HK-2 (cell line): ENCODE data around the gene VAV3.

Source experiments
- DNase-seq: peaks from one replicate; pipeline ENCODE4 v3.0.0-alpha.2; 2018; ENCODE audit not compliant: unreplicated experiment

The VAV3 gene

GRCh38 chr1:107593501-107594209 is 371.3 kb downstream of the VAV3 start:
- DNase-seq: no peak

- no peak for DNase-seq
These were observed 373.9 kb downstream of the VAV3 start for GRCh38 chr1:107590900-107591622.

- no peak for DNase-seq
These were observed 374.9 kb downstream of the VAV3 start for GRCh38 chr1:107590087-107590486.

GRCh38 chr1:107588321-107588720 is 376.7 kb downstream of the VAV3 start:
- no peak for DNase-seq

- DNase-seq: no peak
These were observed 389.8 kb downstream of the VAV3 start for GRCh38 chr1:107575226-107575625.

- DNase-seq: no peak
These were observed 390.9 kb downstream of the VAV3 start for GRCh38 chr1:107574044-107574443.

- DNase-seq: no peak
These were observed 392.2 kb downstream of the VAV3 start for GRCh38 chr1:107572674-107573211.

- DNase-seq: no peak
These were observed 394.2 kb downstream of the VAV3 start for GRCh38 chr1:107570768-107571167.

- no peak for DNase-seq
These were observed 401.5 kb downstream of the VAV3 start for GRCh38 chr1:107563441-107563840.

- no peak for DNase-seq
These were observed 405.1 kb downstream of the VAV3 start for GRCh38 chr1:107559881-107560280.

GRCh38 chr1:107557095-107557494 is 407.9 kb downstream of the VAV3 start:
- DNase-seq: no peak

GRCh38 chr1:107555578-107555977 is 409.4 kb downstream of the VAV3 start:
- DNase-seq: no peak

- DNase-seq: no peak
These were observed 412.2 kb downstream of the VAV3 start for GRCh38 chr1:107552781-107553180.

- DNase-seq: no peak
These were observed 413.5 kb downstream of the VAV3 start for GRCh38 chr1:107551456-107551855.

- DNase-seq: no peak
These were observed 414.6 kb downstream of the VAV3 start for GRCh38 chr1:107550358-107550757.

GRCh38 chr1:107549152-107549810 is 415.7 kb downstream of the VAV3 start:
- no peak for DNase-seq

- DNase-seq: no peak
These were observed 416.7 kb downstream of the VAV3 start for GRCh38 chr1:107548276-107548675.

GRCh38 chr1:107547363-107548155 is 417.4 kb downstream of the VAV3 start:
- no peak for DNase-seq

GRCh38 chr1:107546576-107546975 is 418.4 kb downstream of the VAV3 start:
- no peak for DNase-seq

- no peak for DNase-seq
These were observed 419.1 kb downstream of the VAV3 start for GRCh38 chr1:107545879-107546278.

GRCh38 chr1:107545056-107545577 is 419.9 kb downstream of the VAV3 start:
- no peak for DNase-seq

- DNase-seq: no peak
These were observed 420.7 kb downstream of the VAV3 start for GRCh38 chr1:107544285-107544684.
